Measurements from ENCODE around the gene SDC3. TPM values are rescaled to one million over a fixed set of nuclear protein-coding genes. Genes with fewer than 3 reads are reported as not detected.

The SDC3 gene
- total RNA-seq, 1 experiment from 2014 or later, result 0.04 TPM

- Histone ChIP-seq H3K79me2 (ENCODE audit: low read length) (no peaks in the 10 kb centered on the region), H3K9me2 (replicated peaks; ENCODE audit: insufficient read depth, low read length) (no peaks in the 10 kb centered on the region), H3K27ac (ENCODE audit: low read length) (no peak overlapping the region), H3K4me1 (ENCODE audit: low read length) (no peaks in the 10 kb centered on the region), H3K27me3 (ENCODE audit: low read length) (no peaks in the 10 kb centered on the region), H3K36me3 (ENCODE audit: insufficient read depth, low read length) (no peaks in the 10 kb centered on the region), H3K9me3 (ENCODE audit: low read length) (no peaks in the 10 kb centered on the region), H3K9ac (ENCODE audit: low read length) (no peak overlapping the region), H2AFZ (ENCODE audit: low read length) (no peak overlapping the region), H4K20me1 (ENCODE audit: insufficient read depth, low read depth, low read length) (peaks cover 5% of the 10 kb centered on the region; the same call in 1 of the 2 replicates), H3K4me3 (ENCODE audit: low read length) (no peak overlapping the region), H3K4me2 (ENCODE audit: low read depth, low read length, poor library complexity, severe bottlenecking) (no peak overlapping the region)
- no peak for DNase-seq
Measured at GRCh38 chr1:30904962-30905335, 3.6 kb downstream of the SDC3 start.

- H3K9ac ChIP-seq (ENCODE audit: low read length), result no peak overlapping the region
- no peaks in the 10 kb centered on the region for H3K9me3 ChIP-seq (ENCODE audit: low read length)
- H2AFZ ChIP-seq (ENCODE audit: low read length), result no peak overlapping the region
- no peak overlapping the region for H3K27ac ChIP-seq (ENCODE audit: low read length)
- H3K79me2 ChIP-seq (ENCODE audit: low read length), result no peaks in the 10 kb centered on the region
- H4K20me1 ChIP-seq (ENCODE audit: insufficient read depth, low read depth, low read length), result peaks cover 9% of the 10 kb centered on the region; the same call in 1 of the 2 replicates
- no peak for DNase-seq
- no peak overlapping the region for H3K4me3 ChIP-seq (ENCODE audit: low read length)
- H3K36me3 ChIP-seq (ENCODE audit: insufficient read depth, low read length), result no peaks in the 10 kb centered on the region
- no peaks in the 10 kb centered on the region for H3K9me2 ChIP-seq (replicated peaks; ENCODE audit: insufficient read depth, low read length)
- no peaks in the 10 kb centered on the region for H3K27me3 ChIP-seq (ENCODE audit: low read length)
- H3K4me2 ChIP-seq (ENCODE audit: low read depth, low read length, poor library complexity, severe bottlenecking), result no peak overlapping the region
- H3K4me1 ChIP-seq (ENCODE audit: low read length), result peaks cover 2% of the 10 kb centered on the region; the same call in 1 of the 2 replicates
Measured at GRCh38 chr1:30904191-30904961, 4.2 kb downstream of the SDC3 start.

GRCh38 chr1:30903343-30904034 is 5.1 kb downstream of the SDC3 start:
- peaks cover 9% of the 10 kb centered on the region; the same call in 1 of the 2 replicates for H4K20me1 ChIP-seq (ENCODE audit: insufficient read depth, low read depth, low read length)
- no peak overlapping the region for H3K27ac ChIP-seq (ENCODE audit: low read length)
- peaks cover 2% of the 10 kb centered on the region; the same call in 1 of the 2 replicates for H3K4me1 ChIP-seq (ENCODE audit: low read length)
- no peak overlapping the region for H3K9ac ChIP-seq (ENCODE audit: low read length)
- no peaks in the 10 kb centered on the region for H3K36me3 ChIP-seq (ENCODE audit: insufficient read depth, low read length)
- no peak overlapping the region for H2AFZ ChIP-seq (ENCODE audit: low read length)
- no peaks in the 10 kb centered on the region for H3K9me3 ChIP-seq (ENCODE audit: low read length)
- no peak overlapping the region for H3K4me2 ChIP-seq (ENCODE audit: low read depth, low read length, poor library complexity, severe bottlenecking)
- DNase-seq, result no peak
- no peaks in the 10 kb centered on the region for H3K79me2 ChIP-seq (ENCODE audit: low read length)
- no peak overlapping the region for H3K4me3 ChIP-seq (ENCODE audit: low read length)
- H3K9me2 ChIP-seq (replicated peaks; ENCODE audit: insufficient read depth, low read length), result no peaks in the 10 kb centered on the region
- no peaks in the 10 kb centered on the region for H3K27me3 ChIP-seq (ENCODE audit: low read length)

GRCh38 chr1:30902593-30903290 is 5.8 kb downstream of the SDC3 start:
- H3K4me1 ChIP-seq (ENCODE audit: low read length), result peaks cover 2% of the 10 kb centered on the region; the same call in 1 of the 2 replicates
- H4K20me1 ChIP-seq (ENCODE audit: insufficient read depth, low read depth, low read length), result peaks cover 6% of the 10 kb centered on the region; the same call in 1 of the 2 replicates
- no peaks in the 10 kb centered on the region for H3K9me3 ChIP-seq (ENCODE audit: low read length)
- no peaks in the 10 kb centered on the region for H3K36me3 ChIP-seq (ENCODE audit: insufficient read depth, low read length)
- H3K79me2 ChIP-seq (ENCODE audit: low read length), result no peaks in the 10 kb centered on the region
- no peak overlapping the region for H2AFZ ChIP-seq (ENCODE audit: low read length)
- no peaks in the 10 kb centered on the region for H3K9me2 ChIP-seq (replicated peaks; ENCODE audit: insufficient read depth, low read length)
- no peak overlapping the region for H3K4me3 ChIP-seq (ENCODE audit: low read length)
- H3K4me2 ChIP-seq (ENCODE audit: low read depth, low read length, poor library complexity, severe bottlenecking), result no peak overlapping the region
- no peak overlapping the region for H3K9ac ChIP-seq (ENCODE audit: low read length)
- no peaks in the 10 kb centered on the region for H3K27me3 ChIP-seq (ENCODE audit: low read length)
- H3K27ac ChIP-seq (ENCODE audit: low read length), result no peak overlapping the region
- no peak for DNase-seq

- Histone ChIP-seq H4K20me1 (ENCODE audit: insufficient read depth, low read depth, low read length) (peaks cover 3% of the 10 kb centered on the region; the same call in 1 of the 2 replicates), H3K79me2 (ENCODE audit: low read length) (no peaks in the 10 kb centered on the region), H3K9me2 (replicated peaks; ENCODE audit: insufficient read depth, low read length) (no peaks in the 10 kb centered on the region), H3K4me1 (ENCODE audit: low read length) (peaks cover 2% of the 10 kb centered on the region; the same call in 1 of the 2 replicates), H3K4me3 (ENCODE audit: low read length) (no peak overlapping the region), H3K36me3 (ENCODE audit: insufficient read depth, low read length) (no peaks in the 10 kb centered on the region), H3K4me2 (ENCODE audit: low read depth, low read length, poor library complexity, severe bottlenecking) (no peak overlapping the region), H3K27ac (ENCODE audit: low read length) (no peak overlapping the region), H3K9ac (ENCODE audit: low read length) (no peak overlapping the region), H3K9me3 (ENCODE audit: low read length) (no peaks in the 10 kb centered on the region), H2AFZ (ENCODE audit: low read length) (no peak overlapping the region), H3K27me3 (ENCODE audit: low read length) (no peaks in the 10 kb centered on the region)
- DNase-seq, result no peak
Measured at GRCh38 chr1:30901798-30902581, 6.6 kb downstream of the SDC3 start.

- H3K27me3 ChIP-seq (ENCODE audit: low read length), result no peaks in the 10 kb centered on the region
- H3K9me2 ChIP-seq (replicated peaks; ENCODE audit: insufficient read depth, low read length), result no peaks in the 10 kb centered on the region
- peaks cover 2% of the 10 kb centered on the region; the same call in 1 of the 2 replicates for H3K4me1 ChIP-seq (ENCODE audit: low read length)
- no peak overlapping the region for H3K4me2 ChIP-seq (ENCODE audit: low read depth, low read length, poor library complexity, severe bottlenecking)
- H3K9ac ChIP-seq (ENCODE audit: low read length), result no peak overlapping the region
- peaks cover 3% of the 10 kb centered on the region; the same call in 1 of the 2 replicates for H4K20me1 ChIP-seq (ENCODE audit: insufficient read depth, low read depth, low read length)
- no peaks in the 10 kb centered on the region for H3K9me3 ChIP-seq (ENCODE audit: low read length)
- no peak overlapping the region for H3K27ac ChIP-seq (ENCODE audit: low read length)
- no peak overlapping the region for H3K4me3 ChIP-seq (ENCODE audit: low read length)
- no peaks in the 10 kb centered on the region for H3K79me2 ChIP-seq (ENCODE audit: low read length)
- DNase-seq, result no peak
- no peaks in the 10 kb centered on the region for H3K36me3 ChIP-seq (ENCODE audit: insufficient read depth, low read length)
- H2AFZ ChIP-seq (ENCODE audit: low read length), result no peak overlapping the region
Measured at GRCh38 chr1:30900931-30901560, 7.5 kb downstream of the SDC3 start.

DNA sequence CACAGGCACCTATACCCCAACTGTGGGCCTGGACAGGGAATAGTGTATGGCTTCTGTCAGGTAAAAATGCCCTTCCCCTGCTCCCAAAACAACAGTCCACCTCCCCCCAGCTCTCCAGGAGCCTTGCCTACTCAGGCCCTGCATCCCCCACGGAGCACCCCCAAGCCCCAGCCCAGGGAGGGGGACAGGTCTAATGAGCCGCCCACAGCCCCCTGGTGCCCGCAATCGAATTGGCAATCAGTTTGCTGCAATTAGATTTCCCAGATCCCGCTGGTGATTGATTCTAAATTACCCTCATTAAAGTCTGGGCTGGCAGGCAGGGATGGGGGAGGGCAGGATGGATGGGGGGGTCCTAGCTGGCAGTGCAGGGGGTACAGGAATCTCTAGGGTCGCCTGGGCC is 8.1 kb downstream of the SDC3 start:
- Histone ChIP-seq H3K27me3 (ENCODE audit: low read length) (no peaks in the 10 kb centered on the region), H3K27ac (ENCODE audit: low read length) (no peak overlapping the region), H3K4me1 (ENCODE audit: low read length) (peaks cover 2% of the 10 kb centered on the region; the same call in 1 of the 2 replicates), H4K20me1 (ENCODE audit: insufficient read depth, low read depth, low read length) (peaks cover 3% of the 10 kb centered on the region; the same call in 1 of the 2 replicates), H3K9ac (ENCODE audit: low read length) (no peak overlapping the region), H2AFZ (ENCODE audit: low read length) (no peak overlapping the region), H3K4me3 (ENCODE audit: low read length) (no peak overlapping the region), H3K36me3 (ENCODE audit: insufficient read depth, low read length) (no peaks in the 10 kb centered on the region), H3K9me3 (ENCODE audit: low read length) (no peaks in the 10 kb centered on the region), H3K4me2 (ENCODE audit: low read depth, low read length, poor library complexity, severe bottlenecking) (no peak overlapping the region), H3K79me2 (ENCODE audit: low read length) (no peaks in the 10 kb centered on the region), H3K9me2 (replicated peaks; ENCODE audit: insufficient read depth, low read length) (no peaks in the 10 kb centered on the region)
- DNase-seq, result no peak

Measured in Karpas-422 (cell line).